ENCODE results near the gene CPSF4.

The CPSF4 gene

GRCh38 chr7:99438573-99439480, at the start of gene CPSF4, which contains the start of gene PTCD1:
Gene CPSF4, plus strand, starts transcription at chr7:99438943. Its CDS starts 140 bp downstream, at chr7:99439083.
Gene PTCD1, minus strand, starts transcription at chr7:99438798. Its CDS starts 3,556 bp downstream, at chr7:99435242.
- DNase-seq = peak; percentile 88

GRCh38 chr7:99389772-99390171, 49.0 kb upstream of the CPSF4 start:
- DNase-seq = no peak

GRCh38 chr7:99390941-99391602, 47.7 kb upstream of the CPSF4 start:
- DNase-seq = no peak

DNA sequence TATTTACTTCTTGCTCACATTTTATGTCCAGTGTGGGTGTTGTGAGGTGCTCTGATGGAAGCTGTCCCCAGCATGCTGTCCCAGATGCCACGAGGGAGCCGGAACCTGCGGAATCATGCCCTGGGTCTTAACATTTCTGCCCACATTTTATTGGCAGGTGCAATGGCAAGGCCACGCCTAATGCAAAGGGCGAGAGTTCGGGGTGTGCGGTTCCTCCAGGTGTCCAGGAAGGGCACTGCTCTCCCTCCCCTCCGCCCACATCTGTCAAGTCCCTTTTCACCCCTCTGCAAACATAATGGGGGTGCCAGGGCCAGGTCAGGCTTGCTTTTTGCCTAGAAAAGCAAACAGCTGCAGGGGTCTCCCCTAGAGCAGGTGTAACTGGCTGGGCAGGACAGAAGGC, 46.7 kb upstream of the CPSF4 start:
- no peak for DNase-seq

GRCh38 chr7:99392659-99393354, 45.9 kb upstream of the CPSF4 start:
- DNase-seq = no peak

GRCh38 chr7:99393355-99394187, 45.2 kb upstream of the CPSF4 start:
- no peak for DNase-seq

GRCh38 chr7:99394188-99394502, 44.6 kb upstream of the CPSF4 start:
- DNase-seq = no peak

GRCh38 chr7:99395616-99396327, 43.0 kb upstream of the CPSF4 start:
- no peak for DNase-seq

GRCh38 chr7:99396418-99397296, 42.1 kb upstream of the CPSF4 start:
- no peak for DNase-seq

DNA sequence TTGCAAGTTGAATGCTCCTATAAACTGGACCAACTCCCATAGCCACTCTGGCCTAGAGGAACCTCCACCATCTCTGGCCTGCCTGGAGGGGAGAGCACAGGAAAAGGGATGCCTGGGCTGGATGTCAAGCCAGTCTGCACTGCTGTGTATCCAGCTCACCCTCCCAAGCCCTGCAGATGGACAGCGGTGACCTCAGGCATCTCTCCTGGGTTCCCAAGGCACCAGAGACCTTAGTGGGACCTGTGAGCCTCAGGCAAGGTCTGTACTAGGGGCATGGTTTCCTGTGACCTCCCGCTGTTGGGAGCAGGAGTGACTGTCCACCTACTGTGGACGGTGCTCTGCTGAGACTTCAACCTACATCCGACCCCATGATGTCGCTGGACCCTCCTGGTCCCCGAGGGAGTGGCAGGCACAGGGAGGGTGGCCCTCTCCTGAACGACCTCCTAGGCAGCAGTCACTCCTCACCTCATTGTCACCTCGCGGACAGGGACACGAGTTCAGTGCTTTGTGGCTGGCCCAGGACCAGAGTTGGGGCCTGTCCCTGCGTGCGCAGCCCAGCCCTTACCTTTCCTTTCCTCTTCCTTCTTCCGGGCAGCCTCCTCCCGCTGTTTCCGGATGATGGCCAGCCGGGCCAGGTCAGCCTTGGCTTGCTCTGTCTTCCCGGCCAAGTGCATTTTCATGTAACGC, 41.3 kb upstream of the CPSF4 start:
- no peak for DNase-seq

GRCh38 chr7:99398891-99399445, 39.8 kb upstream of the CPSF4 start:
- DNase-seq = no peak

DNA sequence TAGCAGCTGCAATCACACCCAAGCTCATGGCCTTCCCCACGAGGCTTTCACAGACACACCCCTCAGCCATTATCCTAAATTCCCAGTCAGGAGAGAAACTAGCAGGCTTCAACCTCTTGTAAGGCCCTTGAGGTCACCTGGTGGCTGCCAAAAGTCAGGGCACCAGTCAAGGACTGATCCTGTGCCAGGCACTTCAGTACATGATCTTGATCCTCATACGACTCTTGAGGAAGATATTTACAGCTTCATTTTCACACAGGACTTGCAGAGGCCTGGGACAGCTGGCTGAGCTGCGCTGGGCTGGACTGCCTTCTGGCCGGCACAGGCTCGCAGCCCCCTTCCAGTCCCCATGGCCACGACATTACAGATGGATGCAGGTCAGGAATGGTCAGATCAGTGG, 39.1 kb upstream of the CPSF4 start:
- DNase-seq = no peak

DNA sequence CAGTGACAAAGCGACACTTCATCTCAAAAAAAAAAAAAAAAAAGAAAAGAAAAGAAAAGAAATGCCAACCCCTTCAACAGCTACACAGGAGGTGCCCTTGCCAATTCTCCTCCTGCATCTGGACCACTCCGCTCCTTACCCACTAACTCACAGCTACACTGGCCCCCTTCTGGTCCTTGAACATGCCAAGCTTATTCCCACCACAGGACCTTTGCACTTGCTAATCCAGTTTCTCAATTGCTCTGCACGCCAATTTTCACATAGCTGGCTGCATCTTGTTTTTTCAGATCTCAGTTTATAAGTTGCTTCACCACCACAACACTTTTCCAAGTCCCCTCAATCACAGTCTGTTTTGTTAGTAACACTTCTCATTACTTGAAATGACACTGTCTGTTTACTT, 35.9 kb upstream of the CPSF4 start:
- DNase-seq = no peak

DNA sequence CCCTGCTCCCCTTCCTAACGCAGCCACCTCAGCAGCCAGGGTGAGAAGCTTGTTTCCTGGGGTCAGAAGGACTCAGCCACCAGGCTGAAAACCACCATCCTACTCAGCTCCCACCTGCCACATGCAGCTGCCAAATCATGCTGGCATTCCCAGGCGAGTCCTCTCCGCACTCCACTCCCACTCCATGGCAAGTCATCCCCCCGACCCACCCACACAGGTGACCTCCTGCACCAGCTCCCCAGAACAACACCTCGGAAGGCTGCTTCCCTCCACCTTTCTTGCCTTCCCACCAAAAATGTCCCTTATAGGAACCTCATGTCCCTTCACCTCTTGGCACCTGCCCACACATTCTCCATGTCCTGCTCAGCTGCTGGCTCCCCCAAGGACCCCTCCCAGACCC, 35.0 kb upstream of the CPSF4 start:
- DNase-seq = no peak

- no peak for DNase-seq
These were observed 34.3 kb upstream of the CPSF4 start for GRCh38 chr7:99404235-99404976.

GRCh38 chr7:99404977-99405320, 33.8 kb upstream of the CPSF4 start:
- DNase-seq = no peak

GRCh38 chr7:99406557-99406956, 32.2 kb upstream of the CPSF4 start:
- no peak for DNase-seq

GRCh38 chr7:99407872-99408378, 30.8 kb upstream of the CPSF4 start:
- peak; percentile 43 for DNase-seq

All from kidney glomerular epithelial cell (primary cell).